Eye (tissue), 1 donor: ENCODE results near the gene MAN1A2.
"Not testable (repeated sequence)": the region's sequence is repeated elsewhere in the genome, so short reads cannot be mapped to it uniquely, and the experiment has no call there.

Experiments used
- DNase-seq: peaks from one replicate; pipeline ENCODE4 v3.0.0-alpha.2; 2015

The MAN1A2 gene

DNA sequence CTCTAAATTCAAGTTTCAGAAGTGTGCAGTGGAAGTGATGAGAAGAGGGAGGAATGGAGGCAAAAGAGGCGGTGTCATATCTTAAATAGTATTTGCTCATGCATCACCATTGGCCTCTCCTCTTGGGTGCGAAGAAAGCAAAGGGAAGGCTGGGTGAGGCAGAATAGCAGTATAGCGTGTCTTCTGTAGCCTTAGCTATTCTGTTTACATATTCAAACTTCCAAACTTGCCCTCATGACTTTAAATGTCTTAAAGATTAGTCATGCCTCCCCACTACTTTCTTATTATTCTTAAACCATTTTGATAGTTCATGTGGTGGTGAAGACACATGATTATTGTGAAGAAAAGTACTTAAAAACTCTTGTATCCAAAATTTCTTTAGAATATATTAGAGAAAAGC, 134.0 kb downstream of the MAN1A2 start:
- no peak for DNase-seq

DNA sequence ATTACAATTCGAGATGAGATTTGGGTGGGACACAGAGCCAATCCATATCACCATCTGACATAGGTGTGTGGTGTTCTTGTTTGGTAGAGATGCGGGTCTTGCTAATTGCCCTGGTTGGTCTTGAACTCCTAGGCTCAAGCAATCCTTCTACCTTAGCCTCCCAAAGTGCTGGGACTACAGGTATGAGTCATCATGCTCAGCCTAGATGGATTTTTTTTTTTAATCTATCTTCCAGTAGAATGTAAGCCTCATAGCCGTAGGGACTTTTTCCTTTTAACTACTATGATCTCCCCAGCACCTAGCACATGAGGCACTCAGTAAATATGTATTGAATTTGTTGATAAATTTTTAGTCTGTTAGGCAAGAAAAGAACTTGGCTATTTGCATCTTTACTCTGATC, 144.0 kb downstream of the MAN1A2 start:
- no peak for DNase-seq

DNA sequence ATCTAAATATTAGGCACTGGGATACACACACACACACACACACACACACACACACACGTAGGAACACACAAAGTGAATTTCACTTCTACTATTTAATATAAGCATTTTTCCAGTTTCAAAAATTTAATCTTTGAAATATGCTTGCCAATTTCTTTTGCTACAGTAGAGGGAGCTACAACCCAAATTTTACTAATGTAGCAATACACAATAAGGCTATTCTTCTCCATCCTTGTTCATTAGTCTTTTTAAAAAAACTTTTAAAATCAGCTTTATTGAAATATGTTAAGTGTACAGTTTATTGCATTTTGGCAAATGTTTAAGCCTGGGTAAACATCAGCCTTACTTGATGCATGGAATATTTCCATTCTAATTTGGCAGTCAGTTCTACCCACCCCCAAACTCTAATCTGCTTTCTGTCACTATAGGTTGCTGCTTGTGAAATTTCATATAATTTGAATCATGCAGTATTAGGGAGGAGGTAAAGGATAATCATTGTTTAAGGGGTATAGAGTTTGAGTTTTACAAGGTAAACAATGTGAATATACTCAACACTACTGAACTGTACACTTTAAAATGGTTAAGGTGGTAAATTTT, 145.6 kb downstream of the MAN1A2 start:
- DNase-seq = peak; percentile 56

DNA sequence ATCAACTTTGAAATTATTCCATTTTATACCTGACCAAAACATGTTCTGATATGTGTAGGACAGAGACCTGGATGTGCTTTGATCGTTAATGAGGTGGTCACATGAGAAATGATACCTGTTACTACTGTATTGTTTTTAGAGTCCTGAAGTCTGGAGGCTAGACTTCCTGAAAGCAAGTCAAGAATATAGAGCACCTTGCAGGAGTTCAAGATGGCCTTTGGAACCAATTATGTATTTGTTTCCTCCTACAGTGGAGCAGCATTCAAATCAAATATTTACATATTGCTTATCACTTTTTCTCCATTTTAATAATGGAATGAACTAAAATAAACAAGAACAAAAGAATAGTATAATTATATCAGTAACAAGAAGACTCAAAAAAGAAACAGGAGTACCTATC, 155.9 kb downstream of the MAN1A2 start:
- no peak for DNase-seq

DNA sequence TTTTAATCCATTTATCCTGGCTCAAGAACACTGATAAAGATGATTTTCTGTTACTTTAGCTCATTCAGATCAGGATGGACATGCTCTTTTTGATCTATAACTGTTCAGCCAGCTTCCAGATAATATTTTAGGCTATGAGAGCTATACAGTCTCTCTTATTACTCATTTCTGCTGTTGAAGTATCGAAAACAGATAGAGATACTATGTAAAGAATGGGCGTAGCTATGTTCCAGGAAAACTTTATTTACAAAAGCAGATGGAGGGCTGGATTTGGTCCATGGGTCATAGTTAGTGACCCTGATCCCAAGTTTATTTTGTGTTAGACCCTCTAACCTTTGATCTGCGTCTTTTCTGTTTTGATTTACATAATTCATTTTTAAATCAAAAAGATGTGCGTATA, 159.8 kb downstream of the MAN1A2 start:
- DNase-seq = no peak

DNA sequence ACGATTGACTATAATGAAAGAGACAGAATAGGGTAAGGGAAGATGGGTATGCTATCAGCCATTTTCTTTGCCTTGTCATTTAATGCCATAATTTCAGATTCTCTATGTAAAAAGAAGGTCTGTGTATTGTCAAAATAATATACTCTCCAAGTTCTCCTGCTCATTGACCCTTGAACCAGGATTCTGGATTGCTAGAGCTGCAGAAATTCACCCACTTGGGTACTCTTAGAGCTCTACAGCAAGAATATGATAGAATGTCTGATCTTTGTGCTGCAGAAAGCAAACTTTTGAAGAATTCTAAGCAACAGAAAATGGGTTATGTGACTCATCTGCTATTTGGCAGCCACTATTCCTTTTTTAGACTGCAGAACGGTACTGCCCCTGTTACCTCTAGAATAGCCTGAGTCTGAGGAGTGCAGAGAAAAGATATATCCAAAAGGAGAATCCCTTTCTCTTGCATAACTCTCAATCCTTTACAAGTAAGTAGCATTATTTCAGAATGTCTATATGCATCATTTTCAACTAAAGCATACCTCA, 160.4 kb downstream of the MAN1A2 start:
- no peak for DNase-seq

DNA sequence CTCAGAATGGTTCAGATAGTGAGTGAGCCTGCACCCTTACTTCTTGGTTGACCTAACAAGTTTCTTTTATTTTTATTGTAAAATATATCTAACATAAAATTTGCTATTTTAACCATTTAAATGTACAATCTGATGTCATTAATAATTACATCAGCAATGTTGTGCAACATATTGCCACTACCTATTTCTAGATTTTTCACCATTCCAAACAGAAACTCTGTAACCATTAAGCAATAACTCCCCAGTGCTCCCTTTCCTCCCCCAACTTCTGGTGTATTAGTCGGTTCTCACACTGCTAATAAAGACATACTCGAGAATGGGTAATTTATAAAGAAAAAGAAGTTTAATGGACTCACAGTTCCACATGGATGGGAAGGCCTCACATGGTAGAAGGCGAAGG, 162.4 kb downstream of the MAN1A2 start:
- no peak for DNase-seq

DNA sequence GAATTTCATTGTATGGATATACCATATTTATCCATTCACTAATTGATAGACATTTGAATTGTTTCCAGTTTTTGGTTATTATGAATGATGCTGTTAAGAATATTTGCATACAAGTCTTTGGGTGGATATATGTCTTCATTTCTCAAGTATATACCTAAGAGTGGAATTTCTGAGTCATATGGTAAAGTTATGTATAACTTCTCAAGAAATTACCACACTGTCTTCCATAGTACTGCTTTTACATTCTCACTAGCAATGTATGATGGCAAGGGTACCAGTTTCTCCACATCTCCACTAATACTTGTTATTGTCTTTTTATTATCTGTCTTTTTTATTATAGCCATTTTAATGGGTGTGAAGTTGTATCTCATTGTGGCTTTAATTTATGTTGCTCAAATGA, 164.0 kb downstream of the MAN1A2 start:
- DNase-seq = no peak

DNA sequence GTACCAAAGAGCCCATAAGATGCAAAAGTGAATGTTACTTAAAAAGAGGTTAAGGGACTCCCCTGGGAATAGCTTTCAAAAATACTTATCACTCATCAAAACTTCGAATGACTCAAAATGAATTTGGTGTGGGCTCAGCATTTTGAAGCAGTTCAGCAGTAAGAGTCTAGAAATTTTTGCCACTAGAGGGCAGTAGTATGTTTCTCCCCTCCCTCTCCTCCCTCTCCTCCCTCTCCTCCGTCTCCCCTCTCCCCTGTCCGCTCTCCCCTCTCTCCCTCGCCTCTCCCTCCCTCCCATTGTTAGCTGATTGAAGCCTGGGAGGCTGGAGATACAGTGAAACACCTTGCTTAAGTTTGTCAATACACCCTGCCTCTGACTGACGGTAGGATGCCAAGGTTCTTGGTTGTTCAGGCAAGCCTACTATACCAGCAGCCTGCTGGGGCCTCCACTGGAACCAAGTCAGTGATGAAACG, 167.8 kb downstream of the MAN1A2 start:
- DNase-seq = peak; percentile 88

DNA sequence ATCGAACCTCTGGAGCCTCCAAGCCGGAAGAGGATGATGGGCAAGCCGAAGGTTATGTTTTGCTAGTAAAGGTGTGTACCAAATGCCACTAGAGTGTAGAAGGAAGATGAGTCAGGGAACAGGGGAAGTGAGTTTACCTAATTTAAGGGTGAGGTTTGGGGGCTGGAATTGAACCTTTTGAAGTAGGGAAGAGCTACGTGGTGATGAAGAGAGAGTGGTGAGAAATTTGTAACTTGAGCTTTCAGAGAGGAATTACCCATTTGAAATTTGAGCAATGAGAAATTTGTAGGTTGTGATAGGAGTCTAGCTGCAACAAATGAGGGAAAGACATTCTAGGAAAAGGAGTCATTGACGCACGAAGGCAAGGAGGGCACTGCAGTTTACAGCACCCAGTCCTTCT, 168.6 kb downstream of the MAN1A2 start:
- no peak for DNase-seq

DNA sequence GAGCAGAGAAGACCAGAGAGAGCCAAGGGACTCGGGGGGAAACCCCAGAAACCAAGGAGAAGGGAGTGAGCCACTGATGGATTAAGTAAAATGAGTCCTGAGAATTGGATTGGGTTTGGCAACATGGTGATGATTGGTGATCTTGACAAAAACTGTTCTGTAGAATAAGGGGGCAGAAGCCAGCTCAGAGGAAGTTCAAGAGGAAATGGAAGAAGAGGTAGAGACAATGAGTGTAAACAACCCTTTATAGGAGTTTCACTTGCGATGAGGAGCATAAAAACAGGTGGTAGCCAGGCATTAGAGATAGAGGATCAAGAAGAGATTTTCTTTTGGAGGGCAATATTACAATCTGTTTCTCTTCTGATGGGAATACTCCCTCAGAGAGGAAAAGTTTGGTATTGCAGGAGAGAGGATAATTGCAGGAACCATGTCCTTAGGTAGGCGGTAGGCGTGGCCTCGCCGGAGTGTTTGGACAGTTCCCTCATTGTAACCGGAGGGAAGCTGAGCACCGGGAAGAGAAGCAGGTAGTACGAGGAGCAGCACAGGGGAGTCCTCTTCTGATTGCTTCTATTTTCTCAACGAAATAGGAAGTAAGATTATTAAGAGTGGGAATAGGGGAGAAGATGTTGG, 170.2 kb downstream of the MAN1A2 start:
- DNase-seq = no peak

DNA sequence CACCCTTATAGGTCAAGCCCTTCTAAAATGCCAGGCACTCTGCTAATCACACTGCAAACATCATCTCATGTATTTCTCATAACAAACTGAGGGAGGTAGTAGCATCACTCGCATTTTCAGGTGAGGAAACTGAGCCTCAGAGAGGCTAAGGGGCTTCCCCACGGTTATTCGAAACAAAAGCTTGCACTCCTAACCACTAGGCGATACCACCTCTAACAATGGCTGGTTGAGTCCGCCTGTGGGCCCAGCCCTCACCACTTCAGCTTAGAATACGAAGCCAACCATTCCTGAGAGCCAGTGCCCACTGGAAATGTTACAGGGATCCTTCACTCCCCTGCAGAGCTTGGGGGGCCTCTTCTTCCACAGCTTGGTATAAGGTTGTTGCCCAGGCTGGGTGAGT, 173.3 kb downstream of the MAN1A2 start:
- DNase-seq = no peak

DNA sequence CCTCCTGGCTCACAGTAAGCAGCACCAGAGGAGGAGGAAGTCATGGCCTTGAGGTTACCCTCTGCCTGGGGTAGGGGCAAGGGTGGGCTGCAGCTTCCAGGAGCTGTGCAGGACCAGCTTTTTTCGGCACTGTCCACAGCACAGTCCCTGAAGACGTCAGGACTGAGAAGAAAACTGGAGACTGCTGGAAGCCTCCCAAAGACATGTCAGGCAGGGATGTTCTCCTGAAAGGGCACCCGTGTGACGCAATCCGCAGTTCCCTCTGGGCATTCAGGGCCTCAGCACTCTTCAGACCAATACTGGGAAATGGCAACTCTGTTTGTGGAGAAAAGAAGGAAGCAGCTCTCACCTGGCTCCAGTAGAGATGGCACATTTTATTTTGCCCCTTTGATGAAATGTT, 173.8 kb downstream of the MAN1A2 start:
- DNase-seq = no peak

DNA sequence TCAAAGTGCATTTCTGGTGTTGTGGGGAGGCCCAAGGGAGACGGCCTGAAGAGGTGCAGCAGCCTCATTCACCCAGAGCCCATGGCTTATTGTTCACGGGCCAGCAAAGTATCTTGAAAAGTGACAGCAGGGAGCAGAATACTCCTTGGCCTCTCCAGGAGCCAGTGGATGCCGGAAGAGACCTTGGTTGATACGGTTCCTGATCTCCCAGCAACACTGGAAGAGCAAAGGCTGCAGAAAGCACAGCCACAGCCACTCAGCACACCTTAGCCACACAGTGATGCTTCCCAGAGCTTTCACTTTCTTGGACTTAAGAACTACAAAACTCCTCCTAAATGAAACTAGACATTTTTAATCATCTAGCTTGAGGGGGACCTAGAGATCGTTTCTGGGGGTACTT, 174.3 kb downstream of the MAN1A2 start:
- DNase-seq = no peak

DNA sequence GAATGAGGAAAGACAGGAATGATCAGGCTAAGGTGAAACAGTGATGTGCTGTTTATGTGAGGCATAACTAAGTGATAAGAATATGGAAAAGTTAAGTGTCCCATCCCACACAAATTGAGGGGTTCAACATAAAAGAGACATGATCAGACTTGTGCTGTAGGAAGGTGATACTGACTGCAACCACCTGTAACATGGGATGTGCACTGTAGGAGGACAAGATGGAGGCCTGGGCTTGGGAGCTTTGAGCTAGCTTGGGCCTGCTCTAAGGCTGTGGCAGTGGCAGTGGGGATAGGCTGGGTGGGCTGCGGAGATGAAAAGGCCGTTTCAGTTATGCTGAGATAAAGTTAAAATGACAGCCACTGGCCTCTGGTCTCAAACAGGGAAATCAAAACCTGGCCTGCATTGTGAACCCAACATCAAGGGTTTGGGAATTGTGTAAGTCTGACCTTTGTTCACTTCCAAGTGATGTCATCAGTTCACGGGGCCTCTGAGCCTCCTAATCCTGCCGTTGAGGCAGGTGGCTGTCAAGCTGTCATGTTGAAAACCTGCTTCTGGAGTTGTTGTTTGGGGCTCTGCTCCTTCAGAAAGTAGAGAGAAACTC, 177.4 kb downstream of the MAN1A2 start:
- DNase-seq = no peak

DNA sequence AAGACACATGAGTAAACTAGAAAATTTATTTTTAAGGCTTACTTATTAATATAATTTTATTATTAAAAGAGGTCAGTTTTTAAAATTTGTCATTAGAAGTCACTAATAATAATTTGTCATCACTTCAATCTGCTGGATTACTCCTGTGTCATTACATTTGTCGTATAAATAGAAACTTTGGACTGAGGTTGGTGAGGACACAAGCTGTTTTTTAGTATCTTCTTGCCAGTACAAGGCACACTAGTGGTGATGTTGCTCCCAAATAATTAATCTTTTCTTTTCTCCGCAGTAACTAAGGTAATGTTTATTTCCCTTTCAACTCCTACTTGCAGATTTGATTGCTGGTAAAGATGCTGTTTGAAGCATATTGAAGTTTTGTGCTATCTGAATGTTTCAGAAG, 179.2 kb downstream of the MAN1A2 start:
- DNase-seq = no peak

DNA sequence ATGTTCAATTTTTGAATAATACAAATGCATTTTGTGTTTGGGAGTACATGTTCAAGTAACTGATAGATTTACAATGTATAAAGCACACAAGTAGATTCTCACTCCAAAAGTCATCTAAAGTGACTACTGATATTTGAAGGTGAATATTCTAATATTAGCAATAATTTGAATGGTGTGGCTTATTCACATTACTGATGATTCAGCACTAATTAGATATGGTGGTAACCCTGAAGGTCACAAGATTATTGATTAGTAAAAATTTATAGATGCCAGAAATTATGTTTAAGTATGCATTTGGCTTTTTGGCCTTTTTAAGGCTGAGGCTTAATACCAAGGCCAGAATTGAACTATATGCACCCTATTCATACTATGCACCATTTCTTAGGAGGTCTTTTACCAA, 186.2 kb downstream of the MAN1A2 start:
- DNase-seq = no peak

DNA sequence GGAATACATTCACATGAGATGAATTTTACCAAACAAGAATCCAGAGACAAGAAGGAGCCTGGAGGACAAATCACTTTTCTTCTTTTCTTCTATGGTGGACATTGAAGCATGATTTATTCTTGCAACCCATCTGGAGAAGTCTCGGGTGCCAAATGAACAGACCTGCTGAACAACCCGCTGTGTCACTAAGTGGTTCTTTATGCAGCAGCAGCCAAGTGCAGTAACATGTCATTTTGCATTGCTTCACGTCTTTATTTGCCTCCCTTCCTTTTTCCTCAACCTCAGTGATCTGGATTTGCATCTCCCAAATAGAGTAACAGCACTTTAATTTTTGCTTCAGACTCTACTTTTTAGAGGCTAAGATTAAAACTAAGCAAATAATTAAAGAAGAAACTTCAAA, 188.6 kb downstream of the MAN1A2 start:
- DNase-seq = peak; percentile 51

DNA sequence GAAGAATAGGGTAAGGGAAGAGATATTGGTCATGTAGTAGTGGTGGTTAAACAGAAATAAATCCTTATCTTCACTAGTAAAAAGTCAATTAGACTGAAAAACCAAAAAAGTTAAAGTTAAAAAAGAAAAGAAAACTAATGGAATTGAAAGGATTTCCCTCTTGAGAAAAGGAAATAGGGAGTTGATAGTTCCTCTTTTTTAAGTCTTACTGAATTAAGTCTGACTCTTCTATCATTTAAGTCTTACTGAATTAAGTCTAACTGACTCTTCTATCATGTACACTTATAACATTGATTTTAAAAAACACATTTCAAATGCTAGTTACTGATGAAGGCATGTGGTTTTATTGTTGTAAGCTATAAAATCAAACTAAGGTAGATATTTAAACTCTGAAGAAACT, 189.1 kb downstream of the MAN1A2 start:
- DNase-seq = no peak

DNA sequence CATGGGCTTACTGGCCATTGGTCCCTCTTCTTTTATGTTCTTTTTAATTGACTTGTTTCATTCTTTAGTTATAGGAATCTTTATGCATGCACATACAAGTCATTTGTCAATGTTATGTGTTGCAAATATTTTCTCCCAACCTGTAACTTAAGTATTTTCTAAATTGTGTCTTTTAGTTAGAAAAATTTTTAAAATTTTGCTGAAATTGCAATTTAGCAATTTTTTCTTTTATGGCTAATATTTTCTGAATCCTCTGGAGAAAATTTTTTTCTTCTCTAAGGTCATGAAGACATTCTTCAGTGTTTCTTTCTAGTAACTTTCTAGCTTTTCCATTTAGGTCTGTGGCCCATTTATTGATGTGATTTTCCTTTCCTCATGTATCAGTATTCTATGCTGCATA, 189.7 kb downstream of the MAN1A2 start:
- DNase-seq = no peak

DNA sequence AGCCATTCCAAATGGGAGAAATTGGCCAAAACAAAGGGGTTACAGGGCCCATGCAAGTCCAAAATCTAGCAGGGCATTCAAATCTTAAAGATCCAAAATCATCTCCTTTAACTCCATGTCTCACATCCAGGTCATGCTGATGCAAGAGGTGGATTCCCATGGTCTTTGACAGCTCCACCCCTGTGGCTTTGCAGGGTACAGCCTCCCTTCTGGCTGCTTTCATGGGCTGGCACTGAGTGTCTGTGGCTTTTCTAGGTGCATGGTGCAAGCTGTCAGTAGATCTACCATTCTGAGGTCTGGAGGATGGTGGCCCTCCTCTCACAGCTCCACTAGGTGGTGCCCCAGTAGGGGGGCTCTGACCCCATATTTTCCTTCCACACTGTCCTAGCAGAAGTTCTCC, 191.2 kb downstream of the MAN1A2 start:
- DNase-seq = not testable (repeated sequence)

DNA sequence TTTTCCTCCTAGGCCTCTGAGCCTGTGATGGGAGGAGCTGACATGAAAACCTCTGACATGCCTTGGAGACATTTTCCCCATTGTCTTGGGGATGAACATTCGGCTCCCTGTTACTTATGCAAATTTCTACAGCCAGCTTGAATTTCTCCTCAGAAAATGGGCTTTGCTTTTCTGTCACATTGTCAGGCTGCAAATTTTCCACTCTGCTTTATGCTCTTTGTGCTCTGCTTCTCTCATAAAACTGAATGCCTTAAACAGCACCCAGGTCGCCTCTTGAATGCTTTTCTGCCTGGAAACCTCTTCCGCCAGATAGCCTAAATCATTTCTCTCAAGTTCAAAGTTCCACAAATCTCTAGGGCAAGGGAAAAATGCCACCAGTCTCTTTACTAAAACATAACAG, 191.9 kb downstream of the MAN1A2 start:
- no peak for DNase-seq

DNA sequence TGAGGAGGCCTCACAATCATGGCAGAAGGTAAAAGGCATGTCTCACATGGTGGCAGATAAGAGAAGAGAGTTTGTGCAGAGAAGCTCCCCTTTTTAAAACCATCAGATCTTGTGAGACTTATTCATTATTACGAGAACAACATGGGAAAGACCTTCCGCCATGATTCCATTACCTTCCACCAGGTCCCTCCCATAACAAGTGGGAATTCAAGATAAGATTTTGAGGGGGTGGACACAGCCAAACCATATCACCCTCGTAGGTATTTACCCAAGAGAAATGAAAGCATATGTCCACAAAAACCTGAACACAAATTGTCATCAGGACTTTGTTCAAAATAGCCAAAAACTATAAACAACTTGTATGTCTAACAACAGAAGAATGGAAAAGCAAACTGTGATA, 192.7 kb downstream of the MAN1A2 start:
- no peak for DNase-seq

DNA sequence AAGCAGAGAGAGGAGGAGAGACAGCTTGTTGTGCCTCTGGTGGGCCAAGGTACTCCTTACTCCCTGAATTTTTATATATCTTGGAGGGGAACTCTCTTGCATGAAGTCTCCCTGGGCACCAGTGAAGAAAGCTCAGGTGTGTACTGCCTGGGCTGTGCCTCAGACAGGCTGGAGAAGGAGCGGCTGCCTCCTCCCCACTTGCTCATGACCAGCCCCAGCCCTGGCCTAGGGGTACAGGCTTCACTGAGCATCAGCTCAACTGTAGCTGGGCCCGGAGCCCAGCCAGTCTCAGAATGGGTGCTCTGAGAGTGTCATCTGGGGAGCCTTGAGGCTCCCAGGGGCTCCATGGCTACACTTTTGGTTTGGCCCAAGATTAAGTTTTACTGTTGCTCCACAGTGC, 193.8 kb downstream of the MAN1A2 start:
- no peak for DNase-seq

DNA sequence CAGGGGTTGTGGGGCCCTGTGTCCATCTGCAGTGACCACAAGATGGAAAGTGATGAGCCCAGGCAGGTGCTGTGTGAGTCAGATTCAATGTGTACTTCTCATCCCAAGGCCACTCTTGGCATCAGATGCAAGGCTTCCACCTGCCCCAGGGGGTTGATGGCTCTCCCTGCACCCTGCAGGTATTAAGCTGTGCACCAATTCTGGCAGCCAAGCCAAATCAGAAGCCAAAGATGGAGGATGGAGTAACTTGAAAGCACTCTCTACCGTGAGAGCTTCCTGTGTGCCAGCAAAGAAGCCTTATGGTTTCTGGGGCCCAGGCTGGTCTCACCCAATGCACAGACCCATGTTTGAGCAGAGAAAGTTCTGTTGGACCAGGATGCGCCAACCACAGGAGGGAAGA, 194.3 kb downstream of the MAN1A2 start:
- DNase-seq = no peak
